Activated CD4-positive, alpha-beta T cell treated with anti-CD3 and anti-CD28 coated beads for 4 hours (primary cell): Measurements from ENCODE around the gene PPP4R3B.

Source experiments
- DNase-seq, 2 donors: peaks; one replicate each; pipeline ENCODE4 v3.0.0-alpha.2; 2020

The PPP4R3B gene

DNA sequence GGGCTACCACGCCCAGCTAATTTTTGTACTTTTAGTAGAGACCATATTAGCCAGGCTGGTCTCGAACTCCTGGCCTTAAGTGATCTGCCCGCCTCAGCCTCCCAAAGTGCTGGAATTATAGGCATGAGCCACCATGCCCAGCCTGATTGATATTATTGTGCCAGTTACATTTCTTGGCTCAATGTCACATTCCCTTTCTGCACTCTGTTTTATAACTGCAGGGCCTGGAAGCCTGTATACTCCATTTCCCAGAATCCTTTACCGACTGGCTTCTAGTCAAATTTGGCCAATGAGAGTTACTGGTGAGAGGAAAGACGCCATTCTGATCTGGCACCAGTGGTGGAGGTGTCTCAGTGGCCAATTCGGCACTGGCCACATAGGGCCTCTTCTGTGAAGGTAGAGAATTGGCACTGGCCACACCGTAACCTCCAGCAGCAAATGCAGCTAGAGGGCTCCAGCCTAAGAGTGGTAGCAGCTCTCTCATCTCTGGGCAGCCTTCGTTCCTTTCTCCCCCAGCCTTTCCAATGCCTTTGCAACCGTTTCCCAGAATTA lies 114.8 kb downstream of the PPP4R3B start:
- no peak for DNase-seq

DNA sequence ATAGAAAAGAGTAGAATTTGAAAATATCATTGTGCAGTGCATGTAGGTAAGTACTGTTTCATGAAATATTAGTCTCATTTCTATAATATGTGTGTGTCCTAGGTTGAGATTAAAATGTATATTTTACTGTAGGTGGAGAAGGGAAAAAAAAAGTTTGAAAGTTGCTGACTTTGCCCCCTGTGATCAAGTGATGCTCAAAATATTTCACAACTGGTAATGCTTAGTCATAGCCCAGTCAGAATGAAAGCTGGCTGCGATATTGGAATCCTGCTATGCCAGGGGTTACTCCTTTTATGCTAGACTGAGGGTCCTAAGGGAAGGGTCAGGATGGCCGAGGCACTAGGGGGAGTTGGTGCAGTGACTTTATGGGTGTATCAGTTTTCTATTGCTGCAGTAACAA lies 117.4 kb downstream of the PPP4R3B start:
- DNase-seq = no peak

- DNase-seq = no peak
Measured at GRCh38 chr2:55498582-55498981, 118.8 kb downstream of the PPP4R3B start.
